ENCODE results near the gene LZTS3. TPM values are rescaled to one million over a fixed set of nuclear protein-coding genes. Genes with fewer than 3 reads are reported as not detected.

The LZTS3 gene
- polyA plus RNA-seq, 1 donor (not counting 4 experiments of a cell fraction or from before 2014, with no cell fraction given): 2.5 TPM

DNA sequence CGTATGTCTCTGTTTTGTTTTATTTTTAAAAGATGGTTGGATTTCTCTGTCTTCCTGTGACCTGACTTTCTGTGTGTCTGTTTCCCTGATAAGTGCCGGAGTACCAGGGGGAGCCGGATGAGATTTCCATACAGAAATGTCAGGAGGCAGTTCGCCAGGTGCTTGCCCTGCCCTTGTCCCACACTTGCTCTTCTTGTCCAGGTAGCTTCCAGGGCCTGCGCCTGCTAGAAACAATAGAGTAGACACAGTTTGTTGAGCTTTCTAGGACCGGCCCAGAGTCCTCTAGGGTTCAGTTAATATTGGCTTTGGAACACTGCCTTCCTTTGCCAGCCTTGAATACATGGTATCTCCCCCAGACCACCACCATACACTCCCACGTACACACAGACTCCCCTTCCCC is 39.9 kb upstream of the LZTS3 start:
- no peak for FAIRE-seq
- dilution Hi-C loops (cut with MboI; ENCODE audit: extremely low pct_ligation_motif_present, low sequenced_read_pairs): no loop called here
- H3K36me3 ChIP-seq (ENCODE audit: control insufficient read depth in 2 of 2, extremely low read depth in 1 of 2, insufficient read depth in 2 of 2, low read length in 2 of 2): peaks cover 12 to 18% of the 10 kb centered on the region in 2 experiments
- peaks cover 39% of the 10 kb centered on the region for H3K79me2 ChIP-seq (ENCODE audit: control insufficient read depth, insufficient read depth, low read length)
- no peaks in the 10 kb centered on the region for H3K9me1 ChIP-seq (ENCODE audit: control insufficient read depth, extremely low read depth, insufficient read depth, low read length)
- no peak overlapping the region for H3K4me2 ChIP-seq (ENCODE audit: control insufficient read depth, extremely low read depth, insufficient read depth, low read depth, low read length)
- H3K27me3 ChIP-seq (ENCODE audit: control insufficient read depth, extremely low read depth, insufficient read depth, low read length): no peaks in the 10 kb centered on the region
- peaks cover 4% of the 10 kb centered on the region for H3K4me1 ChIP-seq (ENCODE audit: control insufficient read depth, extremely low read depth, insufficient read depth, low read length)
- no peak for DNase-seq (ENCODE audit: low read depth, low spot score)
- no peak overlapping the region for H3K27ac ChIP-seq (ENCODE audit: control insufficient read depth, insufficient read depth, low read length)
- no peak overlapping the region for H3K4me3 ChIP-seq (ENCODE audit: control insufficient read depth in 2 of 3, extremely low read depth in 1 of 3, insufficient read depth in 2 of 3, low read depth in 1 of 3, low read length in 3 of 3)
- no peaks in the 10 kb centered on the region for H4K20me1 ChIP-seq (ENCODE audit: control insufficient read depth, extremely low read depth, insufficient read depth, low read length)
- H2AFZ ChIP-seq (ENCODE audit: control insufficient read depth, low read length): no peak overlapping the region
- TF ChIP-seq, protein P1, sequence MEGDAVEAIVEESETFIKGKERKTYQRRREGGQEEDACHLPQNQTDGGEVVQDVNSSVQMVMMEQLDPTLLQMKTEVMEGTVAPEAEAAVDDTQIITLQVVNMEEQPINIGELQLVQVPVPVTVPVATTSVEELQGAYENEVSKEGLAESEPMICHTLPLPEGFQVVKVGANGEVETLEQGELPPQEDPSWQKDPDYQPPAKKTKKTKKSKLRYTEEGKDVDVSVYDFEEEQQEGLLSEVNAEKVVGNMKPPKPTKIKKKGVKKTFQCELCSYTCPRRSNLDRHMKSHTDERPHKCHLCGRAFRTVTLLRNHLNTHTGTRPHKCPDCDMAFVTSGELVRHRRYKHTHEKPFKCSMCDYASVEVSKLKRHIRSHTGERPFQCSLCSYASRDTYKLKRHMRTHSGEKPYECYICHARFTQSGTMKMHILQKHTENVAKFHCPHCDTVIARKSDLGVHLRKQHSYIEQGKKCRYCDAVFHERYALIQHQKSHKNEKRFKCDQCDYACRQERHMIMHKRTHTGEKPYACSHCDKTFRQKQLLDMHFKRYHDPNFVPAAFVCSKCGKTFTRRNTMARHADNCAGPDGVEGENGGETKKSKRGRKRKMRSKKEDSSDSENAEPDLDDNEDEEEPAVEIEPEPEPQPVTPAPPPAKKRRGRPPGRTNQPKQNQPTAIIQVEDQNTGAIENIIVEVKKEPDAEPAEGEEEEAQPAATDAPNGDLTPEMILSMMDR (optimal IDR thresholded peaks at IDR 0.05 in 1 of 3, IDR thresholded peaks at IDR 0.05 in 1 of 3, conservative IDR thresholded peaks at IDR 0.05 in 1 of 3; ENCODE audit: extremely low read depth in 1 of 3, insufficient read depth in 2 of 3, low read length in 3 of 3): no peak
- no peak for TF ChIP-seq EZH2 (IDR thresholded peaks at IDR 0.05; ENCODE audit: low read length)
- H3K9ac ChIP-seq (ENCODE audit: control insufficient read depth, extremely low read depth, insufficient read depth, low read length): no peak overlapping the region
- H3K9me3 ChIP-seq (ENCODE audit: control insufficient read depth, low read depth, low read length): no peaks in the 10 kb centered on the region

DNA sequence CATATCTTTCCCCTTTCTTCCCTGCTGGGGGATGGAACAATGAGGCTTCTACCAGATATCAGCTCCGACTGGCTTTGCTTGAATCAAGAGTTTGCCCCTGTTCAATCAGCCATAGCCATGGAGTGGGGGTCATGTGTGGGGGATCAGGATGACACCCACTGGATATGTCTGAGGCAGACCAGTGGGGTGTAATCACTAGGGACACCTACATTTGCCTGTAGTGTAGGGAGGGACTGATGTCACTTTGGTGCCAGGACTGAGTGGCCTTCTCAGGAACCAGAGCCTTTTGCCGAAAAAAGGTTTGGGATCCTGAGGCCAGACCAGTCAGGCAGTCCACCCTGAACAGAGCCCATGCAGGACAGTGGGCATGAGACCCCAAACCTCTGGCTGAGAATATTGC is 37.0 kb upstream of the LZTS3 start:
- H3K36me3 ChIP-seq (ENCODE audit: control insufficient read depth in 2 of 2, extremely low read depth in 1 of 2, insufficient read depth in 2 of 2, low read length in 2 of 2): peaks cover 7 to 10% of the 10 kb centered on the region in 2 experiments
- peaks cover 41% of the 10 kb centered on the region for H3K79me2 ChIP-seq (ENCODE audit: control insufficient read depth, insufficient read depth, low read length)
- no peaks in the 10 kb centered on the region for H3K9me3 ChIP-seq (ENCODE audit: control insufficient read depth, low read depth, low read length)
- H3K4me3 ChIP-seq (ENCODE audit: control insufficient read depth in 2 of 3, extremely low read depth in 1 of 3, insufficient read depth in 2 of 3, low read depth in 1 of 3, low read length in 3 of 3): peak overlapping the region; percentile 80 to 96 (median 87)
- H3K27me3 ChIP-seq (ENCODE audit: control insufficient read depth, extremely low read depth, insufficient read depth, low read length): no peaks in the 10 kb centered on the region
- no peaks in the 10 kb centered on the region for H3K9me1 ChIP-seq (ENCODE audit: control insufficient read depth, extremely low read depth, insufficient read depth, low read length)
- no peak for DNase-seq (ENCODE audit: low read depth, low spot score)
- peak overlapping the region; percentile 99 for H3K4me2 ChIP-seq (ENCODE audit: control insufficient read depth, extremely low read depth, insufficient read depth, low read depth, low read length)
- H2AFZ ChIP-seq (ENCODE audit: control insufficient read depth, low read length): no peak overlapping the region
- TF ChIP-seq EZH2 (IDR thresholded peaks at IDR 0.05; ENCODE audit: low read length): no peak
- TF ChIP-seq, protein P1 (optimal IDR thresholded peaks at IDR 0.05 in 1 of 3, IDR thresholded peaks at IDR 0.05 in 1 of 3, conservative IDR thresholded peaks at IDR 0.05 in 1 of 3; ENCODE audit: extremely low read depth in 1 of 3, insufficient read depth in 2 of 3, low read length in 3 of 3): no peak
- no peaks in the 10 kb centered on the region for H4K20me1 ChIP-seq (ENCODE audit: control insufficient read depth, extremely low read depth, insufficient read depth, low read length)
- dilution Hi-C loops (cut with MboI; ENCODE audit: extremely low pct_ligation_motif_present, low sequenced_read_pairs): no loop called here
- peaks cover 8% of the 10 kb centered on the region for H3K4me1 ChIP-seq (ENCODE audit: control insufficient read depth, extremely low read depth, insufficient read depth, low read length)
- H3K9ac ChIP-seq (ENCODE audit: control insufficient read depth, extremely low read depth, insufficient read depth, low read length): peak overlapping the region; percentile 74
- peak overlapping the region; percentile 45 for H3K27ac ChIP-seq (ENCODE audit: control insufficient read depth, insufficient read depth, low read length)
- no peak for FAIRE-seq

Data from keratinocyte (primary cell).